Measurements from ENCODE around the gene TTLL11. TPM values are rescaled to one million over a fixed set of nuclear protein-coding genes. Genes with fewer than 3 reads are reported as not detected.

Gene TTLL11
- total RNA-seq, 6 experiments from 2014 or later, result 6.9 to 10.2 (median 8.3) TPM

- no peak for TF ChIP-seq CTCF (IDR thresholded peaks at IDR 0.05)
- DNase-seq, result no peak
- Mint-ChIP-seq H3K36me3 (ENCODE audit: low read depth) (peaks cover 48% of the 10 kb centered on the region), H3K9me3 (peaks cover 7% of the 10 kb centered on the region), H3K27ac (no peak overlapping the region; the same call in 1 of the 2 replicates), H3K4me1 (ENCODE audit: low read depth) (peaks cover 39% of the 10 kb centered on the region), H3K4me3 (no peak overlapping the region), H3K27me3 (ENCODE audit: insufficient read depth) (no peaks in the 10 kb centered on the region; the same call in 1 of the 2 replicates)
Measured at GRCh38 chr9:121774715-121775613, 318.1 kb downstream of the TTLL11 start.

- Mint-ChIP-seq H3K27me3 (ENCODE audit: insufficient read depth) (no peaks in the 10 kb centered on the region; the same call in 1 of the 2 replicates), H3K4me1 (ENCODE audit: low read depth) (peaks cover 39% of the 10 kb centered on the region), H3K4me3 (no peak overlapping the region), H3K27ac (no peak overlapping the region), H3K9me3 (peaks cover 7% of the 10 kb centered on the region), H3K36me3 (ENCODE audit: low read depth) (peaks cover 53% of the 10 kb centered on the region)
- DNase-seq, result no peak
- TF ChIP-seq CTCF (IDR thresholded peaks at IDR 0.05), result no peak
Measured at GRCh38 chr9:121773954-121774714, 319.0 kb downstream of the TTLL11 start.

- no peak for DNase-seq
- H3K36me3 Mint-ChIP-seq (ENCODE audit: low read depth), result peaks cover 51% of the 10 kb centered on the region
- no peaks in the 10 kb centered on the region; the same call in 1 of the 2 replicates for H3K27me3 Mint-ChIP-seq (ENCODE audit: insufficient read depth)
- H3K27ac Mint-ChIP-seq, result no peak overlapping the region
- no peak overlapping the region for H3K4me3 Mint-ChIP-seq
- peaks cover 3% of the 10 kb centered on the region for H3K9me3 Mint-ChIP-seq
- TF ChIP-seq CTCF (IDR thresholded peaks at IDR 0.05), result no peak
- H3K4me1 Mint-ChIP-seq (ENCODE audit: low read depth), result peaks cover 38% of the 10 kb centered on the region
Measured at GRCh38 chr9:121773286-121773953, 319.7 kb downstream of the TTLL11 start.

- Mint-ChIP-seq H3K4me1 (ENCODE audit: low read depth) (peaks cover 38% of the 10 kb centered on the region), H3K4me3 (no peak overlapping the region), H3K36me3 (ENCODE audit: low read depth) (peaks cover 51% of the 10 kb centered on the region), H3K9me3 (no peaks in the 10 kb centered on the region), H3K27ac (no peak overlapping the region; the same call in 1 of the 2 replicates), H3K27me3 (ENCODE audit: insufficient read depth) (peaks cover 1% of the 10 kb centered on the region; the same call in 1 of the 2 replicates)
- DNase-seq, result no peak
- no peak for TF ChIP-seq CTCF (IDR thresholded peaks at IDR 0.05)
Measured at GRCh38 chr9:121772600-121773285, 320.4 kb downstream of the TTLL11 start.

Small RNAs within 50 kb of the gene (microRNA-seq; reads per million reads assigned to microRNA genes)
- gene MIR4478, result not detected

Other genes starting within 250 kb of the TTLL11 start
- gene NDUFA8, start 66.5 kb upstream of the TTLL11 start, total RNA-seq (2021; fragmentation: NEBNext Ultra II Directional; extraction: Animal tissue kit (Norgen Biotek cat#: 25700)), result 10 to 100 TPM; 67.4 to 76.6 (median 72.8) TPM
- not detected for gene MORN5, start 66.6 kb upstream of the TTLL11 start, total RNA-seq (2021; fragmentation: NEBNext Ultra II Directional; extraction: Animal tissue kit (Norgen Biotek cat#: 25700))
- gene LHX6, start 135.6 kb upstream of the TTLL11 start, total RNA-seq (2021; fragmentation: NEBNext Ultra II Directional; extraction: Animal tissue kit (Norgen Biotek cat#: 25700)), result not detected
- gene RBM18, start 171.5 kb upstream of the TTLL11 start, total RNA-seq (2021; fragmentation: NEBNext Ultra II Directional; extraction: Animal tissue kit (Norgen Biotek cat#: 25700)), result 10 to 100 TPM; 25.6 to 30.5 (median 27.6) TPM
- gene MRRF, start 171.6 kb upstream of the TTLL11 start, total RNA-seq (2021; fragmentation: NEBNext Ultra II Directional; extraction: Animal tissue kit (Norgen Biotek cat#: 25700)), result 10 to 100 TPM; 27.1 to 32.2 (median 29.4) TPM